GM20431 (cell line): ENCODE results near the gene CCNI.
"Not testable (repeated sequence)": the region's sequence is repeated elsewhere in the genome, so short reads cannot be mapped to it uniquely, and the experiment has no call there.

Experiments used
- in situ Hi-C: fragments of 300-500 bp; cut with MseI, MboI; formaldehyde crosslinking; loops from one replicate; pipeline ENCODE4 v1.15.0; 2020; ENCODE audit warnings: low sequenced_read_pairs; ENCODE audit not compliant: unreplicated experiment

Gene CCNI

GRCh38 chr4:77043507-77044136 is 32.2 kb downstream of the CCNI start:
- in situ Hi-C loops = no loop called here

GRCh38 chr4:77040854-77041725 is 34.7 kb downstream of the CCNI start:
- in situ Hi-C loops = no loop called here

DNA sequence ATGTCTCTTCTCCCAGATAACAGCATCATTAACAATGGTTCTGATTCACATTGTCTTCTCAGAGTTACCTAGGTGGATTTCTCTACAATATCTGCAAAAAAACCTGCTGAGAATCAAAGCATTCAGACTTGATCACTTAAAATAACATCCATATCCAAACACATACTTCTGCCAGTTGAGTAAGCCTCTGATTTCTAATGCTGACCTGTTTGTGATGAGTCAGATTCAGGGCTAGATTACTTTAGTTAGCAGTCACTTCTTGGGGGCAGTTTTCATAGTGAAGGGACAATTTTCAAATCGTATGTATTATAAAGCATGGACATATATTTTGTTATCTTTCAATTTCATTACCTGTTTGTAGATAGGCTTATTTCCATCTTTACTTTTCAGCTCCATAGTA is 35.5 kb downstream of the CCNI start:
- in situ Hi-C loops = no loop called here

- in situ Hi-C loops = no loop called here
Observed at GRCh38 chr4:77039796-77040195, 36.0 kb downstream of the CCNI start.

- in situ Hi-C loops = no loop called here
Observed at GRCh38 chr4:77037736-77038135, 38.1 kb downstream of the CCNI start.

GRCh38 chr4:77037168-77037567 is 38.6 kb downstream of the CCNI start:
- in situ Hi-C loops = not testable (repeated sequence)

DNA sequence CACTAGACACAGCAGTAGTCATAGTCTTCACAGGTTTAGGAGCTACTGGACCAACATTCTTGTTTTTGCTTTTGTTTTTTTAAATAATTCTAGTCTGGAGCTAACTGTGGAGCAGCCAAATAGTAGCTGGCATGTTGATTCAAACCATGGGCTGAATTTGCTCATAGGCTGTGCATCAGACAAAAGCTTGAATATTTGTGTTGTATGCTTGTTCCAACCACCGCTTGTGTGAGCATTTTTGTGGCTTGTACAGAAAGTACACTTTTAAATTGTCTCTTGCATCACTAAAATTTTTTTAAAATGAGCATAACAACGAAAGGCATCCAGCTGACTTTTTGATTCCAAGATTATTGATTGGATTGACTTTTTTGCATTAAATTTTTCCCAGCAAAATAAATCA is 39.6 kb downstream of the CCNI start:
- in situ Hi-C loops = no loop called here

DNA sequence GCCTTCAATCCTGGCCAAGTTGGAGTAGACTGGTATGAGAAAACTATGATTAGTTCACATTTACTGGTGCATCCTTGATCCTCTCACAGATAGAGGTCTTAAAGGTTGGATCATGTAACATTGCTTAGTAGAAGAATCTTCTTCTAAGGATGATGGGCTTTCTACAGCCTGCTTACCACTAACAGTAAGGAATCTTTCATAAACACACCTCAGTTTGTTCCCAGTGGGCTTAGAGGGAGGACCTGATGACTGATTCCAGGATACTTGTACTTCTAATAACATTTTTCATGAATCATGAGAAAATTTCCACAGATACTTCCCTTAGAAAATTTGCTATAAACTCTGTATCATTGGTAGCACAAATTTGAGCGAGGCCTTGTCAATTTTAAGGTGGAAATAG is 40.6 kb downstream of the CCNI start:
- in situ Hi-C loops = no loop called here

DNA sequence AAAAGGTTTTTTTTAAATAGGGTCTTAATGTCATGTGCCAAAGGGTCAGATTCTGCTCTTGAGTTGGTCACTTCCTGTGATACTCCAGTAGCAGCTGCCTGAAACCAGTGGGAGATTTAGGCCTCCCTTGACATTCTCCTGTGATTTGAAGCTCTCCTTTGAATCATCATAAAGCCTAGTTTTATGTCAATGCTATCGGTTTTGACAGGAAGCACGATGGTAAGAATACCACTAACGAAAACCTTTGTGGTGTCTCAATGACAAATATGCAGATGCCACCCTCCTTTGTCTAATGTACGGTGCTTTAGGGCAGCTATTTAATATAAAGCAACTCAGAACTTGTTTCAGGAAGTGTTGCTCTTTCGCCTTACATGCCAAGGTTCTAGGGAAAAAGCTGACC is 44.2 kb downstream of the CCNI start:
- in situ Hi-C loops = no loop called here

DNA sequence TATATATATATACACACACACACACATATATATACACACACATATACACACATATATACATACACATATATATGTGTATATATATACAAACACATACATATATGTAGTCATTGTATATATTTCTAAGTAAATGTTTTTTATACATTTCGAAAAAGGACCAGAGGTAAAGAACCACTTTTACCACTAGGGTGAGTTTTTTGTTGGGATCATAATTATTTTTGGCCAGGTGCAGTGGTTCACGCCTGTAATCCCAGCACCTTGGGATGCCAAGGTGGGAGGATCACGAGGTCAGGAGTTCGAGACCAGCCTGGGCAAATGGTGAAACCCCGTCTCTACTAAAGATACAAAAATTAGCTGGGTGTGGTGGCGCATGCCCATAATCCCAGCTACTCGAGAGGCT is 46.0 kb downstream of the CCNI start:
- in situ Hi-C loops = not testable (repeated sequence)

DNA sequence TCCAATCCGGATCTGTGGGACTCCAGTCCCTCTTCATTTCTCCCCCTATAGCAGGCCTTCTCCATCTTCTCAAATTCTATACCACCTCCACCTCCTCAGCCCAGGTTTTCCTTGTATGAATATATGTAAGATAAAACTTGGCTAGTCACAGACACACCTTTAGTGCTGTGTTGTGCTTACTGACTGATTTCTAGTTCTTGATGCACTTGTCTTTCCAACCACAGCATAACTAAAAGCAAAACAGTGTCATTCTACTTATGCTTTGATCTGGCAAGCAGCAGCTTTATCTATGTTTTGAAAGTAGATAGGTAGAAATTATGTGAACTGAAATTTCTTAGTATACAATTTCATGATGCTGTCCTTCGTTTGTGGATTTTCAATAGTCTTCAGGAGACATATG is 47.5 kb downstream of the CCNI start:
- in situ Hi-C loops = no loop called here

DNA sequence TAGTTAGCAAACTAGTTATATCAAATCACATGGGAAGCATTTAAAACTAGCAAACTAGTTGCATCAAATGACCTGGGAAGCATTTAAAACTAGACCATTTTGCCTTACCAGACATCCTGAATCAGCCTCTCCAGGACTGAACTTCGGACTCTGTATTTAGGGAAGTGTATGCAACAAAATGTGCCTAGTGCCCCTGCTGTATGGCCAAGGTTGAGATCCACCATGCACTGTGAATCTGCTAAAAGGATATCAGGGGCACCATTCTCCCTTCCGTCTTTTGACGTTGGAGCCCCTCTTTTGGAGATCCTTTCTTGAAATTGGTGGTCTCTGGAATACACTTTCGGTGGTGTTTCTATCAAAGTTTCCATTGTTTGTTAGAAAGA is 49.5 kb downstream of the CCNI start:
- in situ Hi-C loops = no loop called here

DNA sequence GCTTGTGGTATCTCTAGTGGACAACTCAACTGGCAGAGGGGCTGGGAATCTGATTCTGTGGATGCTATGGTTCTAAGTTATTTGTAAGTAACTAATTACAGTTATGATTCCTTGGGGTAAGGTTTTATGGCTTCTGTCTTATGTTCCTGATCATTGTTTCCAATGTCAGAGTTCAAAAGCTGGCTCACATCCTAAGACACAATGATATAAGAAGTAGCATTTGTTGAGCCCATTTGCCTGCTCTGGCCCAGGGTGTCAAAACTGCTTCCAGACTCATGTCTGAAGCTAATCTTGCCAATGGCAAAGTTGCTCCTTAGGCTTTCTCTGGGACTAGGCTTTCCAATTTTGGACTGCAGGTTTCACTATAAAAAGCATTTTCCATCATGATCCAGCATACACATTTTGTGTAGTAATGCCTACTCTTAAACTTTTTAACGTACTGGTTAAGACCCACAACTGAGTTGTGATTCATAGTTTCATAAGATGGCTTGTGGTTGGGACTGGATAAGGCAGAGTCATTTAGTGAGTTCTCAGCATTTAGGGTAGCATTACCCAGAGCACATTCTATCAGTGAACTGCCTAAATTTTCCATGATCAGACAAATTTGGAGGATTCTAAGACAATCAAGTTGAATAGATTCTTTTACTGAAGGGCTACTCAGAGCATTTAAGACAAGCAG is 50.0 kb downstream of the CCNI start:
- in situ Hi-C loops = no loop called here

DNA sequence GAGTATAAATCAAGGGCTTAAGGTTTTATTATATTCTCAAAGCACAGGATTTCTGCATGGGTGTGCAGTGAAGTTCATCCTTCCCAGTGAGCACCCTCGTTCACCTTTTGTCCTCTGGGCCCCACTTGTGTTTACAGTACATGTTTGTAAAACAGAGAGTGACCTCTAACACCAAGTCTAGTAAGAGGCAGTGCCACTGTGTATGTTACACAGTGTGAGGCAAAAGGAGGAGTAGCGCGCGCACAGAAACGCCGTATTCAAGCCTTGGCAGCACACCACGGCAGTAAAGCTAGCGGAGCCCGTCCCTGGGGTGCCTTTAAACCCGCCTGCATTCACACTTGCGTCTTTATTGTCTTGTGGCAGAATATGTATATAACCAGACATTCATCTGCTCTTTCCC is 51.9 kb downstream of the CCNI start:
- in situ Hi-C loops = no loop called here

GRCh38 chr4:77022560-77023179 is 53.1 kb downstream of the CCNI start:
- in situ Hi-C loops = no loop called here

DNA sequence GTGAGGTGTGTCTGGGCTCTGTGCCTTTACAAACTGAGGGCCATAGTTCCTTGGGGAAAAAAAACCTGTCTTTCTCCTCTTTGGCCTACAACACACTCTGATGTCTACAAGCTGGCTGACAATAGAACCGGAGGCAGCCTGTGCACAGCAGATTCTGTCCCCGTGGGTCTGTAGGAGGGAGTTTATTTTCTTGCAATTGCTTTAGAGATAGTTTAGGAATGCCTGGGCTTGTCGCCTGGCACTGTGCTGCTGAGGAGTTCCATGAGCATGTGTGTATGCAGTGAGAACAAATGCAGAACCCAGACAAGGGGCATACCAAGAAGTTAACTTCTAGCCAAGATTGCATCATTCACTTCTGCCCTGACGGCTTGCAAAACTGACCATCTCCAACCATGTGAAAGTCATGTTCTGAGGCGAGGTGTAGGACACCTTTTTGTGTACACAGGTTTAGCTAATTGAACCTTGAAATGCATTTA is 54.1 kb downstream of the CCNI start:
- in situ Hi-C loops = no loop called here

DNA sequence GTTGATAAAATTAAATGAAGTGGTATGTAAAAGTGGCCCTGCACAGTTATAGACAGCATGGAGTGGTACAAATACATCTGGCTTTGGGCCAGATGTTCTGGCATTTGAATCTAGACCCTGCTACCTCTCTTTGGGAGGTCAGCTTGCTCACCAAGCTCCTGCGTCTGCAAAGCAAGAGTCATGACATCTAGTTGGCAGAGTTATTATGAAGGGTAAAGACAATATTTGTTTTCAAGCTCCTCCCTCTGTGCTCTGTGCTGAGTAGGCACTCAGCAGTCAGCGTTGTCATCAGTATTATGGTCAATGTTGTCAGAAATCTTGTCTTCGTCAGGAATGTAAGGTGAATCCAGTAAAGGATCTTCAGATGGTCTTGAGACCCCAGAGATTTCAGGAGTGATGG is 55.8 kb downstream of the CCNI start:
- in situ Hi-C loops = no loop called here

DNA sequence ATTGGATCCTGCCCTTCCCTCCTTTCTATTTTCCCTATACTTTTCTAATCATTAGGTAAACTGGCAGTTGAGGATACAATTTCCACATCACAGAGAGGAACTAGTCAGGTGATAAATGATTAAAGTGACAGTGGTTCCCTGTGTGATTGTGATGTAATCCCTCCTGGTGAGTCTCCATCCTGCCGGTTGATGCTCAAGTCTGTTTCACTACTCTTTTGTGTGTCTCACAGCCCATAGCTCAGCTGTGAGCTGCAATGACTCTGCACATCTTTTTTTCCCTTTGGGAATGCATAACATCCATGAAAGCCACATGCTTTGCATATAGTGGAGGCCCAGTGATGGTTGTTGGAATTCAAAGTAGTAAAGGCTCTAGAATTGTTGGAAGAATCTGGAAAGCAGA is 60.4 kb downstream of the CCNI start:
- in situ Hi-C loops = no loop called here

- in situ Hi-C loops = no loop called here
Observed at GRCh38 chr4:77014256-77014655, 61.5 kb downstream of the CCNI start.

- in situ Hi-C loops = no loop called here
Observed at GRCh38 chr4:77012726-77013125, 63.1 kb downstream of the CCNI start.
